Activated T-cell treated with anti-CD3 and anti-CD28 coated beads, Interleukin-2, amount 50 U/mL, for 24 hours (primary cell): Measurements from ENCODE around the gene SDC4.
A peak's percentile ranks its signal among the peaks of the same experiment; 100 is the strongest.

Source experiments
- DNase-seq: peaks from one replicate; pipeline ENCODE4 v3.0.0-alpha.2; 2020
- H3K27ac Mint-ChIP-seq: 2 replicates; pipeline ENCODE4 v1.8.0; 2020; ENCODE audit warnings: mild to moderate bottlenecking, mixed read lengths
- H3K27me3 Mint-ChIP-seq: 2 replicates; pipeline ENCODE4 v1.8.0; 2020; ENCODE audit warnings: mixed read lengths
- H3K36me3 Mint-ChIP-seq: 2 replicates; pipeline ENCODE4 v1.8.0; 2020; ENCODE audit warnings: low read depth, mixed read lengths
- H3K4me1 Mint-ChIP-seq: 2 replicates; pipeline ENCODE4 v1.8.0; 2020; ENCODE audit warnings: low read depth, mixed read lengths
- H3K4me3 Mint-ChIP-seq: 2 replicates; pipeline ENCODE4 v1.8.0; 2020; ENCODE audit warnings: mild to moderate bottlenecking, moderate library complexity, mixed read lengths
- H3K9me3 Mint-ChIP-seq: 2 replicates; pipeline ENCODE4 v1.8.0; 2020; ENCODE audit warnings: mixed read lengths

Gene SDC4

DNA sequence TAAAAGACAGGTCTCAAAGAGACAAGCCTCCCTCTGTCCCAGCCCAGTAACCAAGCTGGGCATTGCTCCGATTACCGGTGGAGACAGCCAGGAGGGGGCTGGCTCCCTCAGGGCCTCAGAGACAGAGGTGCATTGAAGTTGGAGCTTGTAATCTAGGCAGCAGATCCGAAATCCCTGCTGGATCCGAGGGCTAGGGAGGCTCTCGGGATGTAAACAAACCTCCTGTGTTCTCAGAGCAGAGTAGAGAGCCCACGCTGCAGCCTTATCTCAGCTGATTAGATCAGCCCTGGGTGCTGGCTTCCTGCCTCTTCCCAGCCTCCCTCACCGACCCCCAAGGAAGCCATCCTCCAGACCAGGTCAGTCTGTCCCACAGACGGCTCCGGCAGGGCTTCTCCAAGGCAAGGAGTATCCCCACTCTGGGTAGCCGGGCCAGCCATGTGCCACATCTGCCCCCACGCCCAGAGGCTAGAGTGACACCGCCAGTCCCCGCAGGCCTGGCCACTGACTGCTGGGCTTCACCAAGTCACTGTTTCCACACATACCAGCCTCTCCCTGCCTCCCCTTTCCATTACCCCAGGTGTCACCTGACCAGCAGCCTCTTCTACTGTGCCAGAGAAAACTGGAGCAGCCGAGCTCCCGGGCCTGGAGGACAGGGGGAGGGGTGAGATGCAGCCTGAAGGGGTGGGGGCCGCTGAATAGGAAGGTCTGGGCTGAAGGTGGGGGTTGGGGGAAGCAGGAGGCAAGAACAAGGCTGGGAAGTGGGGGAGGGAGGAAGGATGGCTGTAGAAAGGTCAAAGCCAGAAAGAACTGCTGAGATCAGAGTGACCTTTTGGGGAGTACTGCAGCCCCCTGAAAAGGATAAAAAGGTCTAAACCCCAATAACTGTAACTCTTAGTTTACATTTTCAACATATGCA is 6.0 kb downstream of the SDC4 start:
- H3K4me1 Mint-ChIP-seq = peaks cover 43% of the 10 kb centered on the region
- H3K4me3 Mint-ChIP-seq = no peak overlapping the region
- H3K36me3 Mint-ChIP-seq = peaks cover 77% of the 10 kb centered on the region
- no peak overlapping the region for H3K27ac Mint-ChIP-seq
- no peaks in the 10 kb centered on the region for H3K9me3 Mint-ChIP-seq
- DNase-seq = no peak
- no peaks in the 10 kb centered on the region for H3K27me3 Mint-ChIP-seq

DNA sequence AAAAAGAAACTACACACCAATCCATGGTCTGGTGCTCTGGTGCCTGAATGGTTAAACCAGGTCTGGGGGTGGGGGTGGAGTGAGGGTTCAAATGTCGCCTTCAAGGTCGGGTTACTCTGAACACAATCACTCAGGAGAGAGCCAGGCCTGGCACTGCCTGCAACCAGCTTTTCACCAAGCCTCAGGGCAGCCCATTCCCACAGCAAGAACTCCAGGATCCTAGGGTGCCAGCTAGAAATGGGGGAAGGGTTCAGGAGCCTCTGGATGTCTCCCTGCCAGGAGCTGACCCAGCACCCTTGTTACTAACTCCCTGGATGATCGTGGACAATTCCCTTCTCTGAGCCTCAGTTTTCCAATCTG is 6.7 kb downstream of the SDC4 start:
- DNase-seq = no peak

DNA sequence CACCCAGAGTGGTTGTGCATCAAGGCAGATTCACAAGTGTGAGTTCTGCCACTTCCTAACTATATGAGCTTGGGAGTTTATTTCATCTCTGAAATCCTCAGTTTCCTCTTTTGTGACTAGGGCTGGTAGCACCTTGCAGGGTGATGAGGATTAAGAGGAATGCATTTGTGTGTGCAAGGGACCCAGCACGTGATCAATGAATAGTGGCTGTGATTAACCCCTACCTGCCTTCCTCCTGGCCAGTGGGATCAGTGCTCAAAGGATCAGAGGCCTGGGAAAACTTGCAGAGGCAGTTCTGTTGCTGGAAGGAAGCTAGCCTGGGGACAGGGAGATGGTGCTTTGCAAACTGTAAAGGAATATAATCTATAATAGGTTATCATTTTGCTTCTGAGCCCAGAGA is 7.3 kb downstream of the SDC4 start:
- peak overlapping the region; percentile 52 for H3K27ac Mint-ChIP-seq

More for the DNA sequence above, 6.7 kb downstream of the SDC4 start:
- Mint-ChIP-seq H3K27ac (no peak overlapping the region), H3K4me3 (no peak overlapping the region), H3K4me1 (peaks cover 36% of the 10 kb centered on the region), H3K9me3 (no peaks in the 10 kb centered on the region), H3K27me3 (no peaks in the 10 kb centered on the region), H3K36me3 (peaks cover 77% of the 10 kb centered on the region)

DNA sequence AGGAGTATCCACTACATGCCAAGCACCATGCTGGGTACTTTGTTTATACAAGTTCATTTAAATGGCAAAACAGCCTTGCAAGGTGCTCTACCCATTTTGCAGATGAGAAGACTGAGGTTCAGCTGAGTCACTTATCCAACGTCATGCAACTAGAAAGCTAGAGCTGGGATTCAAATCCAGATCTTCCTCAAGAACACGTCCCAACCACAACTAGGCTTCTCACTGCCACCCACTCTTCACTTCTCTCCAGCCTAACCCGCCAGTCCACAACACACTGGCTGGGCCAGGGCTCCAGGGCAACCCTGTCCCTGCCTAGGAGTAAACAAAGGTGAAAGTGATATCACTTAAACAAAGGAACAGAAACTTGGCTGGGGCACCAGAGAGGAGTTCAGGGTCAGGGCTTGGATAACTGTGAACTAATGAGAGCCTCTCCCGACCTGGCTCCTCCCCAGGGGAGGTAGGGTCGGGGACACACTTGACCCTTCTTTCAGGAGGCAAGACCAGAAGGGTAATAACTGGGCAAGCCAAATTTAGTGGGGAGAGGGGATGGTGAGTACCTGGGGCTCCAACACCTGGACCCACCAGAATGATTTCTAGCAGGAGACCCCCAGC is 7.9 kb downstream of the SDC4 start:
- Mint-ChIP-seq H3K27me3 (no peaks in the 10 kb centered on the region), H3K9me3 (no peaks in the 10 kb centered on the region), H3K4me3 (no peak overlapping the region), H3K4me1 (peaks cover 24% of the 10 kb centered on the region), H3K36me3 (peaks cover 80% of the 10 kb centered on the region), H3K27ac (no peak overlapping the region)
- no peak for DNase-seq

More for the DNA sequence above, 7.3 kb downstream of the SDC4 start:
- no peaks in the 10 kb centered on the region for H3K9me3 Mint-ChIP-seq
- no peak for DNase-seq
- no peaks in the 10 kb centered on the region for H3K27me3 Mint-ChIP-seq
- H3K4me3 Mint-ChIP-seq = no peak overlapping the region
- peaks cover 30% of the 10 kb centered on the region for H3K4me1 Mint-ChIP-seq
- H3K36me3 Mint-ChIP-seq = peaks cover 78% of the 10 kb centered on the region

DNA sequence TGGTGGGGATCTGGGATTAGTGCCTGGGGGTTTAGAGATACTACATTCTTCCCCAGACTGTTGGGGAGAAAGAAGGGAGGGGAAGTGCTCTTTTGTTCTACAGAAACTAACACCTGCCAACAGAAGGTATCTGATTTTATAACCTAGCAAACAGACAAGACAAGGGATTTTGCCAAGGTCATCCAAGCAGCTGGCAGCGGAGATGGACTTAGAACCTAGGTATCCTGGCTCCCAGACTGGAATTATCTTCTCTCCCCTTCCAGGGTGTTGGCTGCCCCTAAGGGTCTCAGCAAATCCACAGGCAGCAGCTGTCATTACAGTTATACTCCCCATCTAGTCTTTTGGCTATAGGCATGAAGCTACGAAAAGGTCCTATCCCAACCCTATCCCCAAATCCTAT is 8.4 kb downstream of the SDC4 start:
- Mint-ChIP-seq H3K27ac (no peak overlapping the region), H3K36me3 (peaks cover 80% of the 10 kb centered on the region)

DNA sequence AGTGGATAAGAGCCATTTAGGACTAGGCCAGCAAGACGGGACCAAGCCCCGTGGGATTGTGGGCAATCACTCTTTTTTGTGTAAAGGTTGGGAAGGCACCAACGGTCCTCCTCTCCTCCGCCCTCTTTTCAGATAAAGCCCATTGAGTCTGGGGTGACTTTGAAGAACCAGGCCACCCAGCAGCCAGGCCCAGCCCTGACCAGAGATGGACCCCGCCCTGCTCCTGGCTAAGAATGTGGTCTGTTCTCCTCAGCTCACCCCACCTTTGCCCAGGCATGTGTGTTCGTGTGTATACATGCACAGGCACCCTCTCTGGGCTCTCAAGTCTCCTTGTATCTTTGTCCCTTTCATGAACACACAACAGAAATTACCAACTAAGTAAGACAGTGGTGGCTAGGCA is 9.1 kb downstream of the SDC4 start:
- H3K4me3 Mint-ChIP-seq = no peak overlapping the region
- H3K4me1 Mint-ChIP-seq = peaks cover 11% of the 10 kb centered on the region
- no peak overlapping the region for H3K27ac Mint-ChIP-seq
- no peaks in the 10 kb centered on the region for H3K9me3 Mint-ChIP-seq
- DNase-seq = no peak
- H3K36me3 Mint-ChIP-seq = peaks cover 77% of the 10 kb centered on the region
- no peaks in the 10 kb centered on the region for H3K27me3 Mint-ChIP-seq

More for the DNA sequence above, 8.4 kb downstream of the SDC4 start:
- Mint-ChIP-seq H3K9me3 (no peaks in the 10 kb centered on the region), H3K4me1 (peaks cover 19% of the 10 kb centered on the region), H3K4me3 (no peak overlapping the region), H3K27me3 (no peaks in the 10 kb centered on the region)
- DNase-seq = no peak

DNA sequence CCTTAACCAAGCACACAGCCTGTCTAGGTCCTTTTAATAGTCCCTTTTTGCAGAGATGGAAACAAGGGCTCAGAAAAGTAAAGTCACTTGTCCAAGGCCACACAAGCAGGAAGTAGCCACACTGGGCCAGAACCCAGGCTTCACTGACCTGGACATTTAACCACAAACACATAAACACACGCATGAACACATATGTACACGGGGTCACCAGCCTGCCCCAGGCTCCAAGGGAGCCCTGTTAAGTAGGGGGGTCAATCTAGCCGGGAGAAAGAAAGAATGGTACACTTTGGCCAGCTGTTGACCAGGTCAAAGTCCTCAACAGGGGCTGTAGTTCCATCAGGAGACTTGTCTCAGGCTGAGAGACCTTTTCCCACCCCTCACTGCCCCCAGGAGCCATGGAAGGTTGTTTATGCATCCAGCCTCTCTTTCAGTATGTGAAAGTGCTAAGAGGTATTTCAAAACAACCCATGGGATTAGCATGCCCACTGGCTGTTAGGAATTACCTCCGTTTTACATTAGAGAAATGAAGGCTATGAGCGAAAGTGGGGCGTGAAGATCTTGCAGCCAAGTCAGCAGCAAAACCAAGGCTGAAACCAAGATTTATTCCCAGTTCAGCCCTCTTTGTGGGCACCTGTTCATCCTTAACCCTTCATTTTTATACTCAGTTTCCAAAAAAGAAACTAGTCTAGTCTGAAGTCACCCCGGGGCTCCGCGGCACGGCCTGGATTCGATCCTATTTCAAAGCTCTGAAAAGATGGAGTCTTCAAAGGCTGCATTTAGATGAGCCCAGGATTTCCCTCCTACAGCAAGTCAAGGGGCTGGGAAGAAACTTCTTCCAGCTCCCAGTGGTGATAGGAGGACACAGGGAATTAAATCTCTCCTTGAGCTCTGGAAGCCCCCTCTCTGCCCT is 9.8 kb downstream of the SDC4 start:
- H3K27ac Mint-ChIP-seq = no peak overlapping the region
- H3K4me3 Mint-ChIP-seq = no peak overlapping the region
- peaks cover 75% of the 10 kb centered on the region for H3K36me3 Mint-ChIP-seq
- no peaks in the 10 kb centered on the region for H3K9me3 Mint-ChIP-seq
- no peaks in the 10 kb centered on the region for H3K27me3 Mint-ChIP-seq
- no peak for DNase-seq
- H3K4me1 Mint-ChIP-seq = peaks cover 7% of the 10 kb centered on the region

DNA sequence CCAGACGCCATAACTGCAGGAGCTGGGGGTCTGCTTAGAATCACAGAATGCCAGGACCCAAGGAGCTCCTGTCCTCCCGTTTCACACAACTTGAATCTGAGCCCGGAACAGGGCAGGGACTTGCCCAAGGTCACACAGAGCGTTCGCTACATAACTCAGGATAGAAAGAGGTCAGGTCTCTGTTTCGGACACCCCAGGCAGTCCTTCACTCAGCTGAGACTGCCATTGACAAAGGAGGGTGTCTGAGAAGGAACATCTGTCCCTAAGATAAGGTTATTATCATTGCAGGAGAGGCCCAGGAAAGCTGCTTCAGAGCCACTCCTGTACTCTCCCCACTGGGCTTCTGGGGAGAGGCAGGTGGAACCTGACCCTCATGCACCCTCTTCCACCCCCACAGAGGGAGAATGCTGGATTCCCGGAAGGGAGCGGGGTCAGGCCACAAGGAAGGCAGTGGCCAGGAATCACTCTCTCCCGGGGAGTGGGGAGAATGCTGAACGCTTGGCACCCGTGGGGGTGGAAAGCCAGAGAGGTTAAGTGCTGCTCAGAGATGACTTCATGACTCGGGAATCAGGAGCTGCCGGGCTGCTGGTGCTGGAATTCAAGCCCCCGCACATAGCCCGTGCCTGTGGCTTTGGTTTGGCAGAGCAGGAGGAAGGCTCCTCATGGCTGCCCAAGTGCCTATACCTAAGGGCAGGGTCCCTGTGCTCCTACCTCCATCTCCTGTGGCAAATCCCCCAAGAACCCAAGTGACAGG is 10.7 kb downstream of the SDC4 start:
- no peak for DNase-seq
- Mint-ChIP-seq H3K36me3 (peaks cover 77% of the 10 kb centered on the region), H3K27ac (no peak overlapping the region), H3K9me3 (no peaks in the 10 kb centered on the region), H3K4me1 (peaks cover 1% of the 10 kb centered on the region), H3K4me3 (no peak overlapping the region), H3K27me3 (no peaks in the 10 kb centered on the region)

DNA sequence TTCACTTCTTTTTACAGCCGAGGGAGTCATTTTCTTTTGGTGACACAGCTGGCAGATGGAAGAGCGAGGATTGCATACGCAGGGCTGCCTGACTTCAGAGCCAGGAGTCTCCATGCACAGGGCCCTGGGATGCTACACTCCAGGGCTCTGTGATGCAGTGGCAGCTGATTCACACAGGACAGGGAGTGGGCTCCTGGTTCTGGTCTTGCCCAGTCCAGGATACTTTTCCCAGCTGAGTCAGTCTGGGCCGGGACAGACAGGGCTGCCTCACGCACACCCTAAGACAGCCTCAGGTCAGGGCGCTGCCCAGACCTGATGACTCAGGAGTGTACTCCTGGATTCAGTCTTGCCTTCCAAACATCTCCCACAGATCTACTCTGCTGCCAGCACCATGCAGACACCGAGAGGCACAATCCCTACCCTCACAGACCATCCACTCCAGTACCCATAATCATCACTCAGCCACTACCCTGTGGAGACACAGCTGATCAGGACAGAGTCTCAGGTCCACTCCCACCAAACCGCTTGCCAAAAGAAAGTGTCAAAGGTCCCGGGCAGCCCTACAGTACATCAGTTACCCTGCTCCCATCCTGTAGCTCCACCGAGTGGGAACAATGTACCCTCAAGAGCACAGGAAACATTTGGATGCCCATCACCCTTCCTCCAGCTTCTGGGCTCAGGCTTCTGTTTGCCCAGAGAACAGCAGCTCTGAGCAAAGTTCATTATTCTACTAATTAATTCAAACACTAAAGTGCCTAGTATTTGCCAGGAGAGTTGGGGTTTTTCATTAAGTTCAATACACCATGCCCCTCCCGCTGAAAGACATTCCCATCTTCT is 11.5 kb downstream of the SDC4 start:
- no peak for DNase-seq
- peaks cover 74% of the 10 kb centered on the region for H3K36me3 Mint-ChIP-seq
- peaks cover 1% of the 10 kb centered on the region for H3K4me1 Mint-ChIP-seq
- H3K27me3 Mint-ChIP-seq = no peaks in the 10 kb centered on the region
- H3K4me3 Mint-ChIP-seq = no peak overlapping the region
- H3K9me3 Mint-ChIP-seq = no peaks in the 10 kb centered on the region
- no peak overlapping the region for H3K27ac Mint-ChIP-seq

DNA sequence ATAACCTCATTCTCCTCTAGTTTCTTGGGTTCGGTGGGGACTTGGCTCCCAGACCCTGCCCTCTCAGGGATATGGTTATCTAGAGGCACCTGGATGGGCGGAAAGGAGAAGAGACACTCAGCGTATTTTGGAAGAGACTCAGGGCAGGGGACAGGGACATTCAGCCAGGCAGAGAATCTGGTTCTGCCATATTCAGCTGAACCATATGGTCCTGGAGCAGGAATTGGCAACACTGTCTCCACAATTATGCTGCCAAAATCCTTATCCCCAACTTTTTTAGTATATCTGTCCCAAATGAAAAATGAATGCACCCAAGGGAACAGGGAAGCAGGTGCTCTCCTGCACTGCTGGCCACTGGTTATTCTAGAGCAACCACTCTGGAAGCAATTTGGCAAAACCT is 17.7 kb downstream of the SDC4 start:
- Mint-ChIP-seq H3K9me3 (no peaks in the 10 kb centered on the region), H3K27ac (no peak overlapping the region), H3K4me3 (no peak overlapping the region), H3K36me3 (peaks cover 83% of the 10 kb centered on the region), H3K27me3 (no peaks in the 10 kb centered on the region), H3K4me1 (no peaks in the 10 kb centered on the region)
- DNase-seq = no peak

DNA sequence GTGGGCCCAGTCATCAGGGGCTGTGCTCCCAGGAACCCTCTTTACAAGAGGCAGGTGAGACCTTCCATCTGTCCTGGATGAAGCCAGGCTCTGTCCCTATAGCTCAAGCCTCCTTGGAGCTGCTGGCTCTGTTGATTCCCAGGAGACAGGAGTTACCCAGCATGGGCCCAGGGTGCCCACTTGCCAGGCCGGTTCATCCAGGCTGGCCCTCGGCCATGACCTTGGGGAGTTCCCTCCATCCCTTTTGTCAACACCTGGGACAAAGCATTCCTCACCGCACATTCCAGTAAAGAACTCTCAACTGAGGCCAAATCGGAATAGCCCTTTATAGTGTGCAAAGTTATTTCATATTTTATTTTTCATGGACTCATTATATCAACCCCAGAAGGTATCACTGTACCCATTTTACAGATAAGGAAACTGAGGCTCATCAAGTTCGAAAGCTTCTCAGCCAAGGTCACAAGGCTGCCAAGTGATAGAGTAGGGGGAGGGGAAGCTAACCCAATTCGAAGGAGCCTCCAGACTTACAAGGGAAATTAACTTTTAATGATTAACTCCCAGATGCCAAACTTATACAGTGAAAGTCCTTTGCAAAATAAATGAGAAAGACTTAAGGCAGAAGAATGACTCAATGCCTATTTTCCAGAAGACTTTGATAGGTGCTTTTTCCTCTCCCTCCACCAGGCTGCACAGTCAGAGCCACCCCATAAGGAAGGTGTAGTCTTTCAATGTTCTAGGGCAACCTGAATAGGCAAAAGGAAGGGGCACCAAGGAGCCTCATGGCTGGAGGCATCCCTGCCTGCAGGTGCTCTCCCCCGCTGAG is 18.5 kb downstream of the SDC4 start:
- Mint-ChIP-seq H3K4me1 (no peaks in the 10 kb centered on the region), H3K4me3 (no peak overlapping the region), H3K27ac (no peak overlapping the region), H3K36me3 (peaks cover 81% of the 10 kb centered on the region), H3K9me3 (no peaks in the 10 kb centered on the region), H3K27me3 (no peaks in the 10 kb centered on the region)
- DNase-seq = no peak

DNA sequence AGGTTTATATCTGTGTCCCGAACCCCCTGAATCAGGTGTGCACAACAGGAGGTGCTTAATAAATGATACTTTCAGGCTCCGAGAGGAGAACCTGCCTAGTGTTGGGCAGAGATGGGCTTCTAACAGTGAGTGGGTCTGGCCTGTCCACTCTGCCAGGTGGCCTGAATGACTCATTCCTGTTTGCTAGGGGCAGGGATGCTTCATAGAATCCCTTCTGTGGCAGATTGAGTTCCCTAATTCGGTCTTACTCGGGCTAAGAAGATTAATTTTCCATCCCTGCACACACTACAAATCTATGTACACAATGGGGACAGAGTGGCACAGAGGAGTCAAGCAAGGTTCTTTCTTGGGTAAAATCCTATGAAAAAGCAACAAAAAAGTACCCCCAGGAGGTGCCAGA is 19.8 kb downstream of the SDC4 start:
- H3K36me3 Mint-ChIP-seq = peaks cover 75% of the 10 kb centered on the region
- no peak overlapping the region for H3K4me3 Mint-ChIP-seq
- no peak for DNase-seq
- no peaks in the 10 kb centered on the region for H3K4me1 Mint-ChIP-seq
- no peak overlapping the region for H3K27ac Mint-ChIP-seq
- H3K9me3 Mint-ChIP-seq = no peaks in the 10 kb centered on the region
- no peaks in the 10 kb centered on the region for H3K27me3 Mint-ChIP-seq

DNA sequence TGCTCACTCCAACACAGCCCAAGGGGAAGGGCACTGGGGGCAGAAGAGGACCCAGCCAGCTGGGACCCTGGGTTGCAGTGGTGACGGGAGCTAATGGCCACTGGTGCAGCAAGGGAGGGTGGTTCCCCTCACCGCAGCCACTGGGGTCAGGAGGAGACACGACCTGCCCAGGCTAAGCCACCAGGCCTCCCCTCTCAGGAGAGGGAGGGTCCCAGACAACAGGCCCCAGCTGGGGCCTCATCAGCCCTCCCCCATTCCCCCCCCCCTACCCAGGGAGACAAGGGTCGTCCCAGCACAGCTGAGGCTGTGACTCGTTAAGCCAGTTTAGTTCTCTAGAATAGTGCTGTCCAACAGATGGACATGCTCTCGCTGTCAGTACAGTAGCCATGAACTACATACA is 22.9 kb downstream of the SDC4 start:
- H3K36me3 Mint-ChIP-seq = peaks cover 49% of the 10 kb centered on the region
- H3K27ac Mint-ChIP-seq = no peak overlapping the region
- no peaks in the 10 kb centered on the region for H3K27me3 Mint-ChIP-seq
- peaks cover 11% of the 10 kb centered on the region for H3K4me1 Mint-ChIP-seq
- no peak overlapping the region for H3K4me3 Mint-ChIP-seq
- H3K9me3 Mint-ChIP-seq = no peaks in the 10 kb centered on the region
- no peak for DNase-seq
